Measurements from ENCODE around the gene CTDP1.
"Not testable (repeated sequence)": the region's sequence is repeated elsewhere in the genome, so short reads cannot be mapped to it uniquely, and the experiment has no call there.

Gene CTDP1

DNA sequence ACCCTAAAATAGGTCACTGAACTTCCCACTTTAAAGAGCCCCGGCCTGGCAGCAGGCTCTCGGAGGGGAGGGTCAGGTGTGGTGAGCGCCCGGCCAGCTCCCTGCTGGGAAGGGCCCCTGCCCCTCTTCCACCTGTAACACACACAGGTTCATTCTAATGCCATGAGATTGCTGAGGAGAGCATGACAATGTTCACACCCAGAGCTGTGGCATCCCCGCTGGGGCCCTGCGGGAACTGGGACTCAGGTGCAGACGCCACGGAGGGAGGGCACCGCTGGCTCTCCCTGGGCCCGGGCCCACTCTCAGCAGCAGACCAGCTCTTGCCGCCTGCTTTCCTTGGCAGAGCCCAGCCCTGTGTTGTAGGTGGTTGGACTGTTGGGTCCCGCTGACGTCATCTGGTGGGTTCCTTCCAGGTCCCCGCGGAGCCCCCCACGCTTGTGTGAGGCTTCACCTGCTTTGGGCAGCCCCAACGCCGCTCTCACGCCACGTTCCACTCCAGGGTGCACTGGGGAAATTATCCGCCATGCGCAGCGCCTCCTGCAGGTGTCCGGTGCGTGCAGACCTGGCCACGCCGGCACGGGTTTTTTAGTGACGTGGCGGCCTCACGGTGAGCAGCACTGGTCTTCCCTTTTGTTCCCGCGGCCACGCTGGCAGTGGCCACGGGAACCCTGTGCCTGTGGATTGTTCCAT, 67.7 kb downstream of the CTDP1 start:
- DNase-seq = no peak

DNA sequence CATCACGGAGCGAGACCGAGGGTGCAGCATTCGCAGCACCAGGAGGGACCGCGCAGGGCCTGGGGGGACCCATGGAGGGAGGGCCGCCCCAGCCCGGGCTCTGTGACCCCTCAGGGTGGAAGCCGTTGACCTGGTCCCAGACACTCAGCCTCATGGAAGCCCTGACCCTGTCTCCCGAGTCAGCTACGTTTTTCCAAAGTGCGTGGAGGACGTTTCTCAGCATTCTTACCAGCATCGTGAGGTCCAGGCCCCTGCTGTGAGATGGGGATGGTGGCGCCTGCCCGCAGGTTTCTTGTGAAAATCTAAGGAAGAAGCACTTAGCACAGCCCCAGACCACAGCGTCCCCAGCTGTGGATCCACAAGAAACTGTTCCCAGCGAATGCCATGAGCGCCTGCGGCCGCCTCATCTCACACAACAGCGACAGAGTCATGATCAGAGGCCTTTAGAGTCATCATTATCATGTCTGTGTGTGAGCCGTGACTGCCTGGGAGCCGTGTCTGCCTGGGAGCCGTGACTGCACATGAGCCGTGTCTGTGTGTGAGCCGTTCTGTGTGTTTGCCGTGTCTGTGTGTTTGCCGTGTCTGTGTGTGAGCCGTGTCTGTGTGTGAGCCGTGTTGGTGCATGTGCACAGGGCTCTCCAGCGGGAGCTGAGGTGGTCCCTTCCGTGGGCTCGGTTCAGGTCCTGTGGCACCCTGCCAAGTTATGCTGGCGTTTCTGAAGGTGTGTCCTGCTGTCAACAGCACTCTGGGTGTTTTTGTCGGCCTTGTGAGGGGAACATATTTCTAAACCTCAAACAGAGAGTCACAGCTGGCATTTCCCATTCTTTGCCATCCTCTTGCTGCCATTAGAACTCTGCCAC, 68.9 kb downstream of the CTDP1 start:
- DNase-seq = no peak

DNA sequence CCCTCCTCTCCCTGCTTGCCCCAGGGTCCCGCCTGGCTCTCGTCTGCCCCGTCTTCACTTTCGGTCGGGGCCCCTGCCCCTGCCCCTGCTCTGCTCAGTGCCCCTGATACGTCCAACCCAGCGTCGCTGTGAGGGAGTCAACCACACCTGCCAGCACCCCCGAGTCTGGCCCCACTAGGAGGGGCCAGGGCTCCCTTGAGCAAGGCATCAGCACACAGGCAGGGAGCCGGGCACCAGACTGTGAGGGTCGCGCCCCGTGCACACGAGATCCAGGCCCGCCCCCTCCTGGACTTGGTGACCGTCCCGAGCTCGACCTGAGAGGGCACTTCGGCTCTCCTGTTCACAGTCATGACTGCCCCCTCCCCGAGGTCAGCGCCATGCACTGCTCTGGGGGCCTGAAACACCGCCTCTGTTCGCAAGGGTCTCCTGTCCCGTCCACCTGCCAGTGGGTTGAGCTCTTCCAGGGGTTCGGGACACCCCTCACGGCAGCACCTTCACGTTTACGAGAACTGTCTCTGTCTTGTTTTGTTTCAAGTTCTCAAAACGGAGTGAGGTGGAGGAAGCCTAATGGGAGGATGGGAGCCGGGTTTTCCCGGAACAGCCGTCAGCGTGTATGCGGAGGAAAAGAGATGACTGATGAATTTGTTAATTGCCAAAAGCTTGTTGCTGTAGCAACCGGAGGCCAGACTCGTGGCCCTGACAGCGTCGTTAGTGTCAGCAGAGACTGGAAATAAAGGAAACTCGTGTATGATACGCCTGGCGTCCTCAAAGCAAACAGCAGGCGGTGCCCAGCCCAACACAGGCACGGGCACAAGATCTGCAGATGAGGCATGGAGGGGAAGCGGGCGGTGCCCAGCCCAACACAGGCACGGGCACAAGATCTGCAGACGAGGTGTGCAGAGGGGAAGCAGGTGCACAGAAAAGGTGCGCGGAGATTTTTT, 69.9 kb downstream of the CTDP1 start:
- no peak for DNase-seq

DNA sequence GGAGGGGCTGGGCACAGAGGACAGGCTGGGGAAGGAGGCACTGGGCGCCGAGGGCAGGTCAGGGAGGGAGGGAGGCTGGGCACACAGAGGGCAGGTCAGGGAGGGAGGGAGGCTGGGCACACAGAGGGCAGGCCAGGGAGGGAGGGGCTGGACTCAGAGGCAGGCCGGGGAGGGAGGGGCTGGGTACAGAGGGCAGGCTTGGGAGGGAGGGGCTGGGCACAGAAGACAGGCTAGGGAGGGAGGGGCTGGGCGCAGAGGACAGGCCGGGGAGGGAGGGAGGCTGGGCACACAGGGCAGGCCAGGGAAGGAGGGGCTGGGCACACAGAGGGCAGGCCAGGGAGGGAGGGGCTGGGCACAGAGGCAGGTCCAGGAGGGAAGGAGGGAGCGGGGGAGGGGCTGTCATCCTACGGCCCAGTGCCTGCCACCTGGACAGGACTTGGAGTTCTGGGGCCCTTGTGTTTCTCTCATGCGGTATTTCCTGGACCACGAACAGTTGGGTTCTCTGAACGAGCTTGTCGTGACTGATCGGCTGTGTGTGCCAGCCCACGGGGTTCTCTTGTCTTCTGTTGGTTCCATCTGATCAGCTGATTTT, 71.5 kb downstream of the CTDP1 start:
- no peak for DNase-seq

DNA sequence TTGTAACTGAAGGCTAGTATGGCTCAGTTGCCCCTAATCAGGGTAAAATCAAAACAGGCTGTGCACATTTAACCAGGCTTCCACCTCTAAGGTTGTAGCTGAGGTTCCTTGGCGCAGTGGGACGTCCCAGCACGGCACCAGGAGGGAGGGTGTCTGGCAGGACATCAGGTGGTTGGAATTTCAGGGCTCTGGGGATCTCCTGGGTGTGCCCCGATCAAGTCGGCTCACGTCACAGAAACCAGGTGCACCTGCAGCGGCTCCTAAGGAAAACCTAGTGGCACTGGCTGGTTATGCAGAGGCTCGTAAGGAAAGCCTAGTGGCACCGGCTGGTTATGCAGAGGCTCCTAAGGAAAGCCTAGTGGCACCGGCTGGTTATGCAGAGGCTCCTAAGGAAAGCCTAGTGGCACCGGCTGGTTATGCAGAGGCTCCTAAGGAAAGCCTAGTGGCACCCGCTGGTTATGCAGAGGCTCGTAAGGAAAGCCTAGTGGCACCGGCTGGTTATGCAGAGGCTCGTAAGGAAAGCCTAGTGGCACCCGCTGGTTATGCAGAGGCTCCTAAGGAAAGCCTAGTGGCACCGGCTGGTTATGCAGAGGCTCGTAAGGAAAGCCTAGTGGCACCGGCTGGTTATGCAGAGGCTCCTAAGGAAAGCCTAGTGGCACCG, 72.4 kb downstream of the CTDP1 start:
- not testable (repeated sequence) for DNase-seq

DNA sequence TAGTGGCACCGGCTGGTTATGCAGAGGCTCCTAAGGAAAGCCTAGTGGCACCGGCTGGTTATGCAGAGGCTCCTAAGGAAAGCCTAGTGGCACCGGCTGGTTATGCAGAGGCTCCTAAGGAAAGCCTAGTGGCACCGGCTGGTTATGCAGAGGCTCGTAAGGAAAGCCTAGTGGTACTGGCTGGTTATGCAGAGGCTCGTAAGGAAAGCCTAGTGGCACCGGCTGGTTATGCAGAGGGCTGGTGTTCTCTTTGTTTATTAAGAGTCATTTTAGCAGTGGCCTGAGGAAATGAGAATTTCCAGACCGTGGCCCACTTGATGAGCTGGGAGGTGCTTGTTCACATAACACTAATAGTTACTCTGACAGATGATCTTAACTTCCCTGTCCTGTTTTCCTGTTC, 73.3 kb downstream of the CTDP1 start:
- DNase-seq = not testable (repeated sequence)

DNA sequence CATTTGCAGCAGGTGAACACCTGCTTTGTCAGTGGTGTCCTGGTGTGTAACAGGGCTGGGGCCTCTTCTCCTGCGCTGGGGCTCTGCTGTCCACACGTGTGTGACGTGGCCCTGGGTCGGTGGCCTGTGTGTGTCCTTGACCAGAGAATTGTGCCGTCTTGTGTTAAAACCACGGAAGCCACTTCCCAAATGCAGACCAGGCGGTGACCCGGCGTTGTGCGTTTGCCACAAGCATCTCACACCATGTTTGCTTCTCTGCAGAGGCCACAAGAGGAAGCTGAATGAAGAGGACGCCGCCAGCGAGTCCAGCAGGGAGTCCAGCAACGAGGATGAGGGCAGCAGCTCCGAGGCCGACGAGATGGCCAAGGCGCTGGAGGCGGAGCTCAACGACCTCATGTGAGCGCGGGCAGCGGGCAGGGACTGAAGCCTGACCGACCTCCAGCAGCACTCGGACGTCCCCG, 73.8 kb downstream of the CTDP1 start:
- no peak for DNase-seq

DNA sequence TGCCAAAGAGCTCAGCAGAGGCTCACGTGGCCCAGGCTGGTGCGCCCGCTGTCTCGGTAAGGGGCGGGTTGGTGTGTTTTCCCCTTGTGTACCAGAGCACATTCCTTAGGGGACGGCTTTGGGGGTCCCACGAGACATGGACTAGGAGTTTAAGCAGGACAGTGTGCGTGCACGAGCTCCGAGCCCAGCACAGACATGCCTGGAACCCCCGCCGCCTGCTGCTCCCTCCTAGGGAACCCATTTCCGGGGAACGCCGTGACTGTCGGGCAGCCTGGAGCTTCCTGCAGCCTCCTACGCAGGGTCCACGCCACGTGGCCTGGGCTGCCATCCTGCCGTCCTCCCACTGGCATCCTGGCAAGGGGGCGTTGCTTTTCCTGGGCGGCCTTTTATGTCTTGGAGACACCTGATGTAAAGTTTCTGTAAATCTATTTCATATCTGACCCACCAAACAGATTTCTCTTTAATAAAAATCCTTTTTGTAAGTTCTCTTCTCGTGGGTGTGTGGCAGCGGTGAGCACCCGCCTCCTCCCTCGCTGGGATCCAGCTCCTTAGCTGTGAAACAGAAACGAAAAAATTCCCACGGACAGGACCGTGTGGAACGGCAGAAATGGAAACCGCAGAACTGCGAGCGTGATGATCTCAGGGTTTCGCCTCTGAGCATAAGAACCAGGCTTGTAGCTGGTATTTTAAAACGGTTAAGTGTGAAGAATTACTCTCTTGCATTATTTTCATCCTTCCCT, 74.6 kb downstream of the CTDP1 start:
- no peak for DNase-seq

DNA sequence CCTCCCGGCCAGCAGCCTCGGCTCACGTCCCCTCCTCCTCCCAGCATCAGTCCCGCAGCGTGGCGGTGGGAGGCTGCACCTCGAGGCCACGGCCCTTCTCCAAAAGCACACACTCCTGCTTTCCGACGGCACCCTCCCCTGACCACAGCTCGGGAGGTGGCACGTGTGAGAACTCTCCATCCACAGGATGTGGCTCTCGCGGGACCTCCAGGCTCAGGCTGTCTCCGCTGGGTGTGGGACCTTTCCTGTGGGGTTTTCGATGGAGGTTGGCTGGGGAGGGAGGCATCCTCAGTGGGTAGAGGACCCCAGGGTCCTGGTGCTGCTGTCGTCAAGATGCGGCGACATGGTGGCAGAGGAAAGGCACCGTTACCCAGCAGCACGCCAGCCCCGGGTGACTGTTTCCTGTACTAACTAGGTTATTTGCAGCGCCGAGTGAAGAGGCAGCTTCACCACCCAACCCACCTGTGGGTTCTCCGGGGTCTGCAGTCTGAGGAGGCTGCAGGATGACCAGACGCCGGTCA, 75.3 kb downstream of the CTDP1 start:
- DNase-seq = no peak

DNA sequence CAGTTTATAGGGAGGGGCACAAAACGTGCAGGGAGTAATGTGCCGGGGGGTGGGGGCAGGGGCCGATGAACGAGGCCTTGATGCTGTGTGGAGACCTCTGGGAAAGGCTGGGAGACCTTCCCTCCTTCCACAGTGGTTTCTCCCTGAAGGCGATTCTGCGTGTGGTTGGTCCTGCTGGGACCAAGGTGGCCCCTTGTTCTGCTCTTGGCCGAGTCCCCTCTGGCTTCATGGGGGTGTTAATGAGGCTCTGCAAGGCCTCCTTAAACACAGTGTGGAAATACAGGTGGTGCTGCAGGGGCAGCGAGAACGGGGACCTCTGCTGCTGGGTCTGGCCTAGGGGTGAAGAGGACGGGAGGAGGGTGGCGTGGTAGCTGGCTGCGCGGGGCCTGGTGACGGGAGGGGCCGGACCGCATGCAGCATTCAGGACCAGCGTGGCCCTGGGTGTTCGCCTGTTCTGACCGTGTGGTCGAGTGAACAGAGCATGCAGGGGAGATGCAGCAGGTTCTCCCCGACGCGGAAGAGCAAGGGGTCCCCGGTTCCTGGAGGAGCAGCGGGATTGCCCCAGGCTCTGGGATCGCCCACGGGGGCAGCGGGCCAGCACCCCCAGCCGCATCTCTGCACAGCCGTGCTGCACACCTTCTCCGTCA, 76.0 kb downstream of the CTDP1 start:
- no peak for DNase-seq

DNA sequence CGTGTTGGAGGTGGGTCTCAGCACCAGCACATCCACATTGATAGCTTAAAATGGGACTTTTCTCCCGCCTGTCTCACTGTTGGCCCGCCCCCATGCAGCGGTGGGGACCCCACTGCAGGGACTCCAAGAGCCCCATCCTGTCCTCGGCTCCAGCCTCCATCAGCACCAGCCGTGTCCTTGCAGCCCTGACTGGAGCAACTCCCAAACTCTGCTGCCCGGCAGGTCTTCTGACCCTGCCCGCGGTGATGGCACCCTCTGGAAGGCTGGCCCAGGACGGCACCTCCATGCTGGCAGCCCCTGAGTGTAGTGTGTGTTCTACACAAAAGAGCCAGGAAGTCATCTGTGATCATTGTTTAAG, 76.5 kb downstream of the CTDP1 start:
- DNase-seq = no peak

DNA sequence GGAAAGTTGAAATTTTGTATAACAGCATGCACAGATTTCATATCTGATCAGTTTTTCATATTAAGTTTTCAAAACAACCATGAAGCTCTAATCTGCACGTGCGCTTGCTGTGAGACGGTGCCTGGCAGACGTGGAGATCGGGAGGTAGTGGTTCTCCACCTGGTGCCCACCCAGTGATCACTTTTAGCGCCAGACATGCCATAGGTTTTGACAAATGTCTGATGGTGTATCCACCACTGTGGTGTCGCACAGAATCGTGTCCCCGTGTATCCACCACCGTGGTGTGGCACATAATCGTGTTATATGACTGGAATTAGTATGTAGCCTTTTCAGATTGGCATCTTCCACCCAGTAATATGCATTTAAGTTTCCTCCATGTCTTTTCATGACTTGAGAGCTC, 77.2 kb downstream of the CTDP1 start:
- DNase-seq = no peak

DNA sequence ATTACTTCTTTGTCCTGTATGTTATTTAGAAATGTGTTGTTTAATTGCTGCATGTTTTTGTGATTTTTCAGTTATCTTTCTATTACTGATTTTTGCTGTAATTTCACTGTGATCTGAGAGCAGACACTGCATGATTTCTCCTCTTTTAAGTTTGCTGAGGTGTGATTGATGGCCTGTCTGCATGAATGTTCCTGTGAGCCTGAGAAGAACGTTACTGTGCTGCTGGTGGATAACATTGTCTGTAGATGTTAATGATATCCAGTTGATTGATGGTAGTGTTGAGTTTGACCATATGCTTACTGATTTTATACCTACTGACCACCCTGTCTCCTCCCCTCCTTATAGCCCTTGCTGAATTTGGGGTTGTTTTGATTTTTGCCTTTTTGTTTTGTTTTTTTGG, 80.7 kb downstream of the CTDP1 start:
- no peak for DNase-seq

DNA sequence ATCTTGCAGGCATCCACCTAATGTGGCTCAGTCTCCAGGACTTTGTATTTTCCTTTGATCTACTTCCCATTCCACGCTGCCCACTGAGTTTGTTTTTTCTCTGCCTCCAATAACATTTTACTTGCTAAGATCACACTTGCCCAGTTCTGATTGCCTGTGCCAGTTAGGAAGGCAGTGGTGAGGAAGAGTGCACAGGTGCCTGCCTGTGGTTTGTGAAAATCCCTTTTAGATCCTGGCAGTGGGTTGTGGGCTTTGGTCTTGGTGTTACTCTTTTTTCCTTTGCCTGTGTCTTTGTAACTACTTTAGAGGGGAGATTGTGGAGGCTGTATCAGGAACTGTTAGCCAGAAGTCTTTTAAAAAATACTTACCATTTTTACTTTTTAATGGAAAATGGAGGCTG, 81.3 kb downstream of the CTDP1 start:
- DNase-seq = no peak

DNA sequence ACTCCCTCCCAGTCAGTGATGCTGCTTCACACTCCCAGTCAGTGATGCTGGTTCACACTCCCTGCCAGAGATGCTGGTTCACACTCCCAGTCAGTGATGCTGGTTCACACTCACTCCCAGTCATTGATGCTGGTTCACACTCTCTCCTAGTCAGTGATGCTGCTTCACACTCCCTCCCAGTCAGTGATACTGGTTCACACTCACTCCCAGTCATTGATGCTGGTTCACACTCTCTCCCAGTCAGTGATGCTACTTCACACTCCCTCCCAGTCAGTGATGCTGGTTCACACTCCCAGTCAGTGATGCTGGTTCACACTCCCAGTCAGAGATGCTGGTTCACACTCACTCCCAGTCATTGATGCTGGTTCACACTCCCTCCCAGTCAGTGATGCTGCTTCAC, 83.8 kb downstream of the CTDP1 start:
- no peak for DNase-seq

DNA sequence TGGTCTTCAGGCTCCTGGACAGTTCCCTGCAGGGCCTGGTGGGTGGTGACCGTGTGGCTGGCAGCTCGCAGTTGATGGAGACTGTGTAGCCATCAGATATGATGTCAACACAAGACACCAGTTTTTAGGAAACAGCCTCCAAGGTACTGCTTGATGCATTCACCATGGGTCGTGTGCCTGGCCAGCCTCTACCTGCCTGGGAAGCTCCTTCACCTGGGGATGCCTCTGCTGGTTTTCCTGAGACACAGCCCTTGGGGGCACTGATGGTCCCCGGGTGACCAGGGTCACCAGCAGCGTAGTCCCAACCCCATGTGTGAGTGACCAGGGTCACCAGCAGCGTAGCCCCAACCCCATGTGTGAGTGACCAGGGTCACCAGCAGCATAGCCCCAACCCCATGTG, 84.5 kb downstream of the CTDP1 start:
- DNase-seq = no peak

DNA sequence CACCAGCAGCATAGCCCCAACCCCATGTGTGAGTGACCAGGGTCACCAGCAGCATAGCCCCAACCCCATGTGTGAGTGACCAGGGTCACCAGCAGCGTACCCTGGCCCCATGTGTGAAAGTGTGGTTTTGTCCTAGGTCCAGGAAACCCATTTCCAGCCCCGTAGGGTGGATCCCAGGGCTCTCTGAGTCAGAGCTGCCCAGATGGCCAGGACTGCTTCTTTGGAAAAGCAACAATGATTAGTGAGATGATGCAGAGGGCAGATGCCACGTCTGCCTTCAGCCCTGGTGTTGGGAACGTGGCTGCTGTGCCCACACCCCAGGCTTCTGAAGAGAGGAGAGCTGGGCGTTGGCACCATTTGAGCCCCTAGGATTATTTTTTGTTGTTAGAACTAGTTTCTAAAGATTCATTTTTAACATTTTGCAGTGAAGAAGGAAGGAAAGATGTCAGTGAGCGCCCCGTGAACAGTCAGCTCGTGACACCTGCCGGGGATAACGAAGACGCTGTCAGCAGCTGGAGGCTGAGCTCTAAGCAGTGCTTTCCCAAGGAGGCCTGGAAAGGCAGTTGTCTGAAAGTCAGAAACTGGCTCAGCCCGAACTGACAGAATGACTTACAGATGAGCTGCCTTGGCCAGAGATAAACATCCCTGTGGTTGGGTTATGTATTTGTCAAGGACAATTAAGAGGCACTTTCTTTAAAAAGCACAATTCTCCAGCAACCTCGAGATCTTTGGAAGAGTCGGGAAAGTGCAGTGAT, 86.1 kb downstream of the CTDP1 start:
- DNase-seq = no peak

DNA sequence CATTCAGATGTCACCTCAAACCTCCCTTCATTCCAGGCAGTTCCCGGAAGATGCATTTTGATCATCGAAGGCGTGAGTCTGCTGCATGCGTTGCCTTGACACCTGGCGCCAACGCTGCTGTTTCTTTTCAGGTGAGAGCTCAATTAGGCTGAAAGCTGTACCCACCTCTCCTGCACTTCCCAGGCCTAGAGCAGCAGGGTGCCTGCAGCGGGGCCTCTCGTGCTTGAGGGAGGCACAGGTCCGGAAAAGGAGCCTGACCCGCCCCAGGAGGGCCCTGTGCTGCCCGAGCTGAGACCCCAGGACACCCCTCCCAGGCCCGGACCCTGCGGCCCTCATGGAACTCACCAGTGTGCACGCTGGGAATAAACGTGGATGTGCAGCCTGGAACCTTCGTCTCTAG, 86.7 kb downstream of the CTDP1 start:
- DNase-seq = no peak

DNA sequence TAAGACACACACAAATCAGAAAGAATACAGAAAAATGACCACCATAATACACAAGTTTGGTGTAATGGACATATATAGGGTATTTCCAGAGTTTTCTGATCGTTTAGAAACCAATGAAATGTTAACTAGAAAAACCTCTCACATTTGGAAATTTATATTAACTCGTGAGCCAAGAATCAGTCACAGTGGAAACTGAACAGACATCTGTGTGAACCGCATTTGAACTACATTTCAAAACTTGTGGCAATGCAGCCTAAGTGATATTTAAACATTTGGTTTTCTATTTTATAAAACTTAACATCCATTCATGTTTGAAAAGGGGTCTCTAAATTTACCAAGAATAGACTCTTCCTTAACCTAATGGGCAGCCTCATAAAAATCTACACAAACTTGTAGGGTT, 89.1 kb downstream of the CTDP1 start:
- DNase-seq = no peak

All from stimulated activated CD4-positive, alpha-beta T cell treated with anti-CD3 and anti-CD28 coated beads, Interleukin-12 subunit alpha, Interleukin-12 subunit beta, amount 100 ng/mL, for 4 hours (primary cell).